A549 (cell line): ENCODE measurements around the gene ANKRD55. TPM values are rescaled to one million over a fixed set of nuclear protein-coding genes. Genes with fewer than 3 reads are reported as not detected.
A peak's percentile ranks its signal among the peaks of the same experiment; 100 is the strongest.

Source experiments
- ATAC-seq, 2 experiments: fragments of 200-7000 bp in 1 of 2; fragments of >200 bp in 1 of 2; cut with Nextera tagmentation in 1 of 2; cut with Tn5 transposase in 1 of 2; 3 replicates each; pipeline versions ENCODE4 v1.8.0 to v1.9.1; 2018 to 2020; ENCODE audit warnings: mild to moderate bottlenecking in 1 of 2, moderate library complexity in 1 of 2
- CTCF ChIA-PET: fragments of 300-600 bp; sonication (Branson Sonifier 250); formaldehyde crosslinking; extraction: SDS; loops from one replicate; lab custom pipeline; 2021; ENCODE audit warnings: antibody characterized with exemption, inconsistent platforms; lab: Yijun Ruan, JAX
- POLR2A ChIA-PET: fragments of 350-600 bp; formaldehyde crosslinking; extraction: SDS; loops from one replicate; lab custom pipeline; 2021; ENCODE audit warnings: antibody characterized with exemption, inconsistent platforms; lab: Yijun Ruan, JAX
- DNase-seq, 2 experiments: peaks; one replicate each; pipeline versions ENCODE4 v3.0.0 to v3.0.0-alpha.2; 2011 to 2016; ENCODE audit warnings: low read depth in 1 of 2, low spot score in 1 of 2
- FAIRE-seq: peaks from 2 replicates; lab custom pipeline; 2011; peaks lifted over from hg19 to GRCh38; lab: Jason Lieb, UNC
- H3K27ac ChIP-seq, 2 experiments: fragments of >200 bp; sonication (Bioruptor Twin); formaldehyde crosslinking; 3 replicates each; pipeline ENCODE4 v1.5.1; 2016 to 2017
- H3K4me1 ChIP-seq: fragments of >200 bp; sonication (Bioruptor Twin); formaldehyde crosslinking; 3 replicates; pipeline ENCODE4 v1.6.1; 2016
- H3K4me2 ChIP-seq: fragments of >200 bp; sonication (Bioruptor Twin); formaldehyde crosslinking; 3 replicates; pipeline ENCODE4 v1.6.1; 2016
- H3K4me3 ChIP-seq: fragments of >200 bp; sonication (Bioruptor Twin); formaldehyde crosslinking; 3 replicates; pipeline ENCODE4 v1.5.1; 2016
- H3K9me3 ChIP-seq: fragments of >200 bp; sonication (Bioruptor Twin); formaldehyde crosslinking; 3 replicates; pipeline ENCODE4 v1.6.1; 2016
- BHLHE40 ChIP-seq: IDR thresholded peaks from 2 replicates; pipeline ENCODE4 v1.6.1; 2012; ENCODE audit warnings: low read depth, low read length, inconsistent platforms
- CBX2 ChIP-seq: fragments of 200-600 bp; sonication (generic); IDR thresholded peaks from 2 replicates; pipeline ENCODE4 v1.6.1; 2016; ENCODE audit warnings: low read depth, mild to moderate bottlenecking, borderline replicate concordance
- CTCF ChIP-seq: fragments of >200 bp; sonication (Bioruptor Twin); formaldehyde crosslinking; IDR thresholded peaks from 3 replicates; pipeline ENCODE4 v1.5.1; 2016
- E2F6 ChIP-seq: IDR thresholded peaks from 2 replicates; pipeline ENCODE4 v1.6.1; 2012; ENCODE audit warnings: low read depth, borderline replicate concordance
- ELK1 ChIP-seq: fragments of 150-350 bp; IDR thresholded peaks from 2 replicates; pipeline ENCODE4 v1.6.1; 2014; ENCODE audit warnings: low read depth, mild to moderate bottlenecking, low read length
- FOSB ChIP-seq: fragments of 250-450 bp; sonication (Bioruptor Pico); IDR thresholded peaks from 2 replicates; pipeline ENCODE4 v1.5.0; 2020; ENCODE audit warnings: mild to moderate bottlenecking, moderate library complexity
- FOSL2 ChIP-seq, 2 experiments: fragments of 450-650 bp in 1 of 2; fragments of >200 bp in 1 of 2; sonication (Bioruptor Twin) in 1 of 2; formaldehyde crosslinking; IDR thresholded peaks; 2 replicates each; pipeline versions ENCODE4 v1.5.0 to v1.6.1; 2016 to 2020; ENCODE audit warnings: mild to moderate bottlenecking in 1 of 2, moderate library complexity in 1 of 2
- GATA3 ChIP-seq: IDR thresholded peaks from 2 replicates; pipeline ENCODE4 v1.6.1; 2012; ENCODE audit warnings: borderline replicate concordance
- HDAC2 ChIP-seq: fragments of 200-600 bp; sonication (generic); IDR thresholded peaks from 2 replicates; pipeline ENCODE4 v1.6.1; 2016
- HEYL ChIP-seq: fragments of 250-450 bp; sonication (Bioruptor Pico); IDR thresholded peaks from 2 replicates; pipeline ENCODE4 v1.8.0; 2021; ENCODE audit warnings: mild to moderate bottlenecking, moderate library complexity
- HOXB13 ChIP-seq: fragments of 250-450 bp; sonication (Bioruptor Pico); IDR thresholded peaks from 2 replicates; pipeline ENCODE4 v1.5.0; 2020; ENCODE audit warnings: low read depth, mild to moderate bottlenecking, moderate library complexity
- JUNB ChIP-seq: fragments of >200 bp; sonication (Bioruptor Twin); formaldehyde crosslinking; IDR thresholded peaks from 2 replicates; pipeline ENCODE4 v1.6.1; 2016
- KDM1A ChIP-seq: fragments of 200-600 bp; sonication (generic); IDR thresholded peaks from 2 replicates; pipeline ENCODE4 v1.6.1; 2016; ENCODE audit warnings: low read depth, mild to moderate bottlenecking
- MAZ ChIP-seq: fragments of 150-350 bp; IDR thresholded peaks from 2 replicates; pipeline ENCODE4 v1.6.1; 2014; ENCODE audit warnings: antibody characterized with exemption, low read depth, low read length, borderline replicate concordance
- MYC ChIP-seq: IDR thresholded peaks from 2 replicates; pipeline ENCODE4 v1.6.1; 2012; ENCODE audit warnings: mild to moderate bottlenecking, inconsistent platforms, low read length, improper control_type of control experiment, borderline replicate concordance
- NFE2L2 ChIP-seq: fragments of 150-350 bp; conservative IDR thresholded peaks from 2 replicates; pipeline ENCODE4 v1.6.1; 2014; ENCODE audit warnings: low read length
- NPAS2 ChIP-seq: fragments of 250-450 bp; sonication (Bioruptor Pico); IDR thresholded peaks from 2 replicates; pipeline ENCODE4 v1.8.0; 2022; ENCODE audit warnings: mild to moderate bottlenecking, moderate library complexity, borderline replicate concordance
- PHF8 ChIP-seq: fragments of 200-600 bp; sonication (generic); IDR thresholded peaks from 2 replicates; pipeline ENCODE4 v1.6.1; 2016; ENCODE audit warnings: low read depth, mild to moderate bottlenecking, antibody characterized with exemption, moderate library complexity, borderline replicate concordance
- POLR2A ChIP-seq: IDR thresholded peaks from 2 replicates; pipeline ENCODE4 v1.6.1; 2012; ENCODE audit warnings: mild to moderate bottlenecking, low read length
- RNF2 ChIP-seq: fragments of 200-600 bp; sonication (generic); IDR thresholded peaks from 2 replicates; pipeline ENCODE4 v1.6.1; 2016; ENCODE audit warnings: low read depth, mild to moderate bottlenecking, antibody characterized with exemption, moderate library complexity, borderline replicate concordance
- SMC3 ChIP-seq: fragments of >200 bp; sonication (Bioruptor Twin); formaldehyde crosslinking; IDR thresholded peaks from 3 replicates; pipeline ENCODE4 v1.6.1; 2018; ENCODE audit warnings: inconsistent platforms
- TP53 ChIP-seq: fragments of 250-450 bp; sonication (Bioruptor Pico); IDR thresholded peaks from 2 replicates; pipeline ENCODE4 v1.5.0; 2021; ENCODE audit warnings: mild to moderate bottlenecking, moderate library complexity
- ZFP36 ChIP-seq: fragments of 450-650 bp; IDR thresholded peaks from 2 replicates; pipeline ENCODE4 v1.6.1; 2014; ENCODE audit warnings: borderline replicate concordance; ENCODE audit not compliant: partially characterized antibody
- ZNF302 ChIP-seq: fragments of 250-450 bp; sonication (Bioruptor Pico); IDR thresholded peaks from 2 replicates; pipeline ENCODE4 v1.9.0; 2021; ENCODE audit warnings: inconsistent platforms, mild to moderate bottlenecking, moderate library complexity
- WGBS: methylation state at CpG from one replicate; pipeline ENCODE4 v1.1.6; 2017; ENCODE audit errors: missing lambda C conversion rate; 5-methylcytosine and 5-hydroxymethylcytosine counted together
- polyA plus RNA-seq, 4 experiments: library from polyadenylated mRNA; depleted of rRNA in 3 of 4; stranded (reverse); fragments of >200 nt; fragmentation: RNase III in 1 of 4; extraction: RNeasy Plus Mini Kit Qiagen cat#74134 plus additional on column Dnase treatment in 1 of 4; gene quantifications; 2 replicates in 3 of 4; 3 replicates in 1 of 4; pipeline ENCODE4 v1.2.3, GENCODE V29; 2011 to 2017

Gene ANKRD55
- polyA plus RNA-seq, 2 of the 4 experiments (the other 2 are of a cell fraction): 0.10 to 0.30 TPM

DNA sequence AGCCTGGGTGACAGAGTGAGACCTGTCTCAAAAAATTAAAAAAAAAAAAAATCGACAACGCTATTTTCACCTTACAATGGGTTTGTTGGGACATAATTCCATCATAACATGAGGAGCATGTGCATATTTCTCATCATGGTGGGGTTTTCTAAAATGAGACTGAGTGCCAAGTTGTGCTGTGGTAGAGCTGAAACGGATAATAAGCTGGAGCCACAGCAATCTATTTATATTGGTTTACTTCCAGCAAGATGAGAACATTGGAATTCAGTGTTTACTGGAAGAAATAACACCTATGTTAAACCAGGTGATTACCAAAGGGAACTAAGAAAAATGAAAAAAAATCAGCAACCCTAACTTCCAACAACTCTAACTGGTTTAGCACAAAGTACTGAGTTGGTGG, 136.1 kb downstream of the ANKRD55 start:
- H3K4me3 ChIP-seq: peak overlapping the region; percentile 37
- 69% methylated on average over 3 of the region's 3 CpGs for WGBS
- DNase-seq (no peak), ATAC-seq (no peak), FAIRE-seq (no peak)
- peak overlapping the region; percentile 85 to 86 for H3K27ac ChIP-seq
- H3K4me2 ChIP-seq: peak overlapping the region; percentile 79
- H3K9me3 ChIP-seq: no peaks in the 10 kb centered on the region
- TF ChIP-seq PHF8: no peak
- no peak for TF ChIP-seq NPAS2 (CRISPR knock-in tag)
- no peak for TF ChIP-seq FOSB
- TF ChIP-seq E2F6: no peak
- TF ChIP-seq CBX2: no peak
- no peak for TF ChIP-seq HEYL (CRISPR knock-in tag)
- TF ChIP-seq POLR2A: no peak
- TF ChIP-seq FOSL2 (IDR thresholded peaks at IDR 0.05): no peak
- no peak for TF ChIP-seq FOSL2 (CRISPR knock-in tag; IDR thresholded peaks at IDR 0.05)
- TF ChIP-seq ELK1: no peak
- TF ChIP-seq ZFP36: no peak
- no peak for TF ChIP-seq MAZ
- no peak for TF ChIP-seq BHLHE40
- TF ChIP-seq TP53 (CRISPR knock-in tag): no peak
- TF ChIP-seq HOXB13 (CRISPR knock-in tag): no peak
- ChIA-PET POLR2A (interaction anchor here (0.6 to 1.8 kb wide), 6 partner anchors 8 to 85 kb away, joined by 3 to 7 read pairs (median 4); no protein-coding TSS in a partner anchor), CTCF (interaction anchor here (0.9 to 2.1 kb wide), 6 partner anchors 25 to 114 kb away, joined by 3 to 5 read pairs (median 4); no protein-coding TSS in a partner anchor)
- peaks cover 36% of the 10 kb centered on the region for H3K4me1 ChIP-seq

GRCh38 chr5:56095579-56096102, 137.5 kb downstream of the ANKRD55 start:
- CTCF ChIA-PET: interaction anchor here (1.0 to 1.2 kb wide), 2 partner anchors 106 to 113 kb away, joined by 3 to 4 read pairs; no protein-coding TSS in a partner anchor
- FAIRE-seq: no peak
- WGBS: 93% methylated on average over 3 of the region's 3 CpGs

More at GRCh38 chr5:56095579-56096102, 137.5 kb downstream of the ANKRD55 start:
- POLR2A ChIA-PET: no interaction called here
- Histone ChIP-seq H3K4me1 (peaks cover 44% of the 10 kb centered on the region), H3K4me3 (no peak overlapping the region), H3K4me2 (no peak overlapping the region), H3K9me3 (no peaks in the 10 kb centered on the region), H3K27ac (peak overlapping the region; percentile 2 to 55; a peak in 4 of 6 replicates)
- TF ChIP-seq RNF2 (no peak), TP53 (CRISPR knock-in tag) (no peak), SMC3 (no peak), E2F6 (no peak), NFE2L2 (no peak), CTCF (no peak), CBX2 (no peak), HDAC2 (no peak), ZNF302 (CRISPR knock-in tag) (no peak), JUNB (no peak), KDM1A (no peak), MYC (no peak), GATA3 (no peak)
- ATAC-seq: no peak
- DNase-seq: no peak
